WTC11 (cell line): ENCODE data around the gene SHBG. TPM values are rescaled to one million over a fixed set of nuclear protein-coding genes. Genes with fewer than 3 reads are reported as not detected.
"Not testable (repeated sequence)": the region's sequence is repeated elsewhere in the genome, so short reads cannot be mapped to it uniquely, and the experiment has no call there.

Source experiments
- ATAC-seq: fragments of 200-7000 bp; cut with Tn5 transposase; 2 replicates; pipeline ENCODE4 v1.10.0; 2021; ENCODE audit warnings: mild to moderate bottlenecking, moderate library complexity
- CTCF ChIA-PET: fragments of 300-600 bp; sonication (Branson Sonifier 250); formaldehyde crosslinking; loops from one replicate; lab custom pipeline; 2021; ENCODE audit warnings: antibody characterized with exemption; lab: Charles Lee
- POLR2A ChIA-PET: fragments of 350-600 bp; sonication (Branson Sonifier 250); formaldehyde crosslinking; loops from one replicate; lab custom pipeline; 2021; ENCODE audit warnings: antibody characterized with exemption; lab: Charles Lee
- DNase-seq: peaks from one replicate; pipeline ENCODE4 v3.0.0; 2021; ENCODE audit warnings: low spot score
- H3K27ac Mint-ChIP-seq: 2 replicates; pipeline ENCODE4 v1.8.0; 2021; ENCODE audit warnings: mixed read lengths
- H3K27me3 Mint-ChIP-seq: 2 replicates; pipeline ENCODE4 v1.8.0; 2021; ENCODE audit warnings: low read depth, mild to moderate bottlenecking, moderate library complexity, mixed read lengths
- H3K36me3 Mint-ChIP-seq: 2 replicates; pipeline ENCODE4 v1.8.0; 2021; ENCODE audit warnings: mixed read lengths
- H3K4me1 Mint-ChIP-seq: 2 replicates; pipeline ENCODE4 v1.8.0; 2022; ENCODE audit warnings: mixed read lengths
- H3K4me3 Mint-ChIP-seq: 2 replicates; pipeline ENCODE4 v1.8.0; 2021; ENCODE audit warnings: mild to moderate bottlenecking, moderate library complexity, mixed read lengths
- H3K9me3 Mint-ChIP-seq: 2 replicates; pipeline ENCODE4 v1.8.0; 2021; ENCODE audit warnings: mixed read lengths
- ATF1 ChIP-seq: sonication (generic); formaldehyde crosslinking; IDR thresholded peaks from 2 replicates; pipeline ENCODE4 v1.8.1; 2023; ENCODE audit warnings: mild to moderate bottlenecking, moderate library complexity, missing genetic modification reagents
- CREB1 ChIP-seq: sonication (generic); formaldehyde crosslinking; IDR thresholded peaks from 2 replicates; pipeline ENCODE4 v1.8.0; 2023; ENCODE audit warnings: mild to moderate bottlenecking, missing genetic modification reagents
- ELF4 ChIP-seq: sonication (generic); formaldehyde crosslinking; IDR thresholded peaks from 2 replicates; pipeline ENCODE4 v1.8.1; 2022; ENCODE audit warnings: low read depth, mild to moderate bottlenecking, moderate library complexity, missing genetic modification reagents
- FOXJ3 ChIP-seq: sonication (generic); formaldehyde crosslinking; IDR thresholded peaks from 2 replicates; pipeline ENCODE4 v1.9.0; 2021; ENCODE audit warnings: missing genetic modification reagents, mild to moderate bottlenecking, borderline replicate concordance
- FOXK1 ChIP-seq: sonication (generic); formaldehyde crosslinking; IDR thresholded peaks from 2 replicates; pipeline ENCODE4 v1.8.0; 2022; ENCODE audit warnings: mild to moderate bottlenecking, moderate library complexity, missing genetic modification reagents
- FOXP1 ChIP-seq: sonication (generic); formaldehyde crosslinking; IDR thresholded peaks from 2 replicates; pipeline ENCODE4 v1.8.0; 2022; ENCODE audit warnings: missing genetic modification reagents, mild to moderate bottlenecking, moderate library complexity, borderline replicate concordance
- GRHL2 ChIP-seq: fragments of 250-450 bp; sonication (Bioruptor Pico); IDR thresholded peaks from 2 replicates; pipeline ENCODE4 v1.8.0; 2022; ENCODE audit warnings: mild to moderate bottlenecking, moderate library complexity; ENCODE audit not compliant: insufficient replicate concordance, severe bottlenecking
- MXD4 ChIP-seq: fragments of 250-450 bp; sonication (Bioruptor Pico); IDR thresholded peaks from 2 replicates; pipeline ENCODE4 v1.8.0; 2021; ENCODE audit warnings: mild to moderate bottlenecking, moderate library complexity, borderline replicate concordance
- PRRX2 ChIP-seq: fragments of 250-450 bp; sonication (Bioruptor Pico); IDR thresholded peaks from 2 replicates; pipeline ENCODE4 v1.8.0; 2021; ENCODE audit warnings: mild to moderate bottlenecking
- TP53 ChIP-seq: sonication (generic); formaldehyde crosslinking; IDR thresholded peaks from 2 replicates; pipeline ENCODE4 v1.8.1; 2023; ENCODE audit warnings: mild to moderate bottlenecking, missing genetic modification reagents
- ZNF263 ChIP-seq: sonication (generic); formaldehyde crosslinking; IDR thresholded peaks from 2 replicates; pipeline ENCODE4 v1.8.1; 2022; ENCODE audit warnings: low read depth, mild to moderate bottlenecking, moderate library complexity, missing genetic modification reagents
- total RNA-seq: library from RNA; stranded (reverse); gene quantifications from 3 replicates; pipeline ENCODE4 v1.2.3, GENCODE V29; 2021
- TF ChIP-seq, protein P1 (sequence below): sonication (generic); formaldehyde crosslinking; IDR thresholded peaks from 2 replicates; pipeline ENCODE4 v1.8.0; 2023; ENCODE audit warnings: mild to moderate bottlenecking, missing genetic modification reagents
- TF ChIP-seq, protein P2 (sequence below): fragments of 250-450 bp; sonication (Bioruptor Pico); IDR thresholded peaks from 2 replicates; pipeline ENCODE4 v1.9.0; 2021; ENCODE audit warnings: moderate library complexity, mild to moderate bottlenecking, inconsistent platforms, borderline replicate concordance
- TF ChIP-seq, protein P3 (sequence below): sonication (generic); formaldehyde crosslinking; IDR thresholded peaks from 2 replicates; pipeline ENCODE4 v1.8.0; 2022; ENCODE audit warnings: mild to moderate bottlenecking, missing genetic modification reagents
- TF ChIP-seq, protein P4 (sequence below): sonication (generic); formaldehyde crosslinking; IDR thresholded peaks from 2 replicates; pipeline ENCODE4 v1.8.0; 2023; ENCODE audit warnings: missing genetic modification reagents, mild to moderate bottlenecking, borderline replicate concordance
- TF ChIP-seq, protein P5 (sequence below): fragments of 200-600 bp; IDR thresholded peaks from 2 replicates; pipeline ENCODE4 v1.8.0; 2022; ENCODE audit warnings: antibody characterized with exemption
- TF ChIP-seq, protein P6 (sequence below): sonication (generic); formaldehyde crosslinking; IDR thresholded peaks from 2 replicates; pipeline ENCODE4 v1.8.1; 2023; ENCODE audit warnings: mild to moderate bottlenecking, missing genetic modification reagents
- TF ChIP-seq, protein P7 (sequence below): sonication (generic); formaldehyde crosslinking; IDR thresholded peaks from 2 replicates; pipeline ENCODE4 v1.8.0; 2022; ENCODE audit warnings: mild to moderate bottlenecking, missing genetic modification reagents

Gene SHBG
- total RNA-seq, 1 experiment from 2014 or later = 0.83 TPM

DNA sequence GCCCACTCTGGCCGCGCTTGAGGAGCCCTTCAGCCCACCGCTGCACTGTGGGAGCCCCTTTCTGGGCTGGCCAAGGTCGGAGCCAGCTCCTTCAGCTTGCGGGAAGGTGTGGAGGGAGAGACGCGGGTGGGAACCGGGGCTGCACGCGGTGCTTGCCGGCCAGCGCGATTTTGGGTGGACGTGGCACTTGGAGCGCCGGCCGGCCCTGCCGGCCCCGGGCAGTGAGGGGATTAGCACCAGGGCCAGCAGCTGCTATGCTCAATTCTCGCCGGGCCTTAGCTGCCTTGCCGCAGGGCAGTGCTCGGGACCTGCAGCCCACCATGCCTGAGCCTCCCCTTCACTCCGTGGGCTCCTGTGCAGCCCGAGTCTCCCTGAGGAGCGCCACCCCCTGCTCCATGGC, 10.8 kb downstream of the SHBG start:
- ATAC-seq (no peak), DNase-seq (no peak)
- H3K9me3 Mint-ChIP-seq = peaks cover 7% of the 10 kb centered on the region
- H3K27ac Mint-ChIP-seq = no peak overlapping the region
- no peak overlapping the region for H3K4me3 Mint-ChIP-seq
- TF ChIP-seq FOXP1 (no peak), ELF4 (CRISPR knock-in tag) (no peak), FOXJ3 (CRISPR knock-in tag) (no peak), GRHL2 (CRISPR knock-in tag) (no peak), ZNF263 (CRISPR knock-in tag) (no peak), TP53 (no peak)
- TF ChIP-seq, protein P1, sequence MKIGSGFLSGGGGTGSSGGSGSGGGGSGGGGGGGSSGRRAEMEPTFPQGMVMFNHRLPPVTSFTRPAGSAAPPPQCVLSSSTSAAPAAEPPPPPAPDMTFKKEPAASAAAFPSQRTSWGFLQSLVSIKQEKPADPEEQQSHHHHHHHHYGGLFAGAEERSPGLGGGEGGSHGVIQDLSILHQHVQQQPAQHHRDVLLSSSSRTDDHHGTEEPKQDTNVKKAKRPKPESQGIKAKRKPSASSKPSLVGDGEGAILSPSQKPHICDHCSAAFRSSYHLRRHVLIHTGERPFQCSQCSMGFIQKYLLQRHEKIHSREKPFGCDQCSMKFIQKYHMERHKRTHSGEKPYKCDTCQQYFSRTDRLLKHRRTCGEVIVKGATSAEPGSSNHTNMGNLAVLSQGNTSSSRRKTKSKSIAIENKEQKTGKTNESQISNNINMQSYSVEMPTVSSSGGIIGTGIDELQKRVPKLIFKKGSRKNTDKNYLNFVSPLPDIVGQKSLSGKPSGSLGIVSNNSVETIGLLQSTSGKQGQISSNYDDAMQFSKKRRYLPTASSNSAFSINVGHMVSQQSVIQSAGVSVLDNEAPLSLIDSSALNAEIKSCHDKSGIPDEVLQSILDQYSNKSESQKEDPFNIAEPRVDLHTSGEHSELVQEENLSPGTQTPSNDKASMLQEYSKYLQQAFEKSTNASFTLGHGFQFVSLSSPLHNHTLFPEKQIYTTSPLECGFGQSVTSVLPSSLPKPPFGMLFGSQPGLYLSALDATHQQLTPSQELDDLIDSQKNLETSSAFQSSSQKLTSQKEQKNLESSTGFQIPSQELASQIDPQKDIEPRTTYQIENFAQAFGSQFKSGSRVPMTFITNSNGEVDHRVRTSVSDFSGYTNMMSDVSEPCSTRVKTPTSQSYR (CRISPR knock-in tag) = no peak
- TF ChIP-seq, protein P2, sequence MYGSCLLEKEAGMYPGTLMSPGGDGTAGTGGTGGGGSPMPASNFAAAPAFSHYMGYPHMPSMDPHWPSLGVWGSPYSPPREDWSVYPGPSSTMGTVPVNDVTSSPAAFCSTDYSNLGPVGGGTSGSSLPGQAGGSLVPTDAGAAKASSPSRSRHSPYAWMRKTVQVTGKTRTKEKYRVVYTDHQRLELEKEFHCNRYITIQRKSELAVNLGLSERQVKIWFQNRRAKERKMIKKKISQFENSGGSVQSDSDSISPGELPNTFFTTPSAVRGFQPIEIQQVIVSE (CRISPR knock-in tag) = no peak
- TF ChIP-seq, protein P3, sequence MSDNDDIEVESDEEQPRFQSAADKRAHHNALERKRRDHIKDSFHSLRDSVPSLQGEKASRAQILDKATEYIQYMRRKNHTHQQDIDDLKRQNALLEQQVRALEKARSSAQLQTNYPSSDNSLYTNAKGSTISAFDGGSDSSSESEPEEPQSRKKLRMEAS = no peak
- H3K36me3 Mint-ChIP-seq = no peaks in the 10 kb centered on the region
- H3K27me3 Mint-ChIP-seq = peaks cover 11% of the 10 kb centered on the region
- ChIA-PET POLR2A (no interaction called here), CTCF (interaction anchor here (1.4 to 3.7 kb wide), 4 partner anchors 8 to 51 kb away, joined by 4 to 23 read pairs (median 14); partner anchors contain the start of genes SOX15, TP53 and WRAP53)
- H3K4me1 Mint-ChIP-seq = peaks cover 10% of the 10 kb centered on the region

DNA sequence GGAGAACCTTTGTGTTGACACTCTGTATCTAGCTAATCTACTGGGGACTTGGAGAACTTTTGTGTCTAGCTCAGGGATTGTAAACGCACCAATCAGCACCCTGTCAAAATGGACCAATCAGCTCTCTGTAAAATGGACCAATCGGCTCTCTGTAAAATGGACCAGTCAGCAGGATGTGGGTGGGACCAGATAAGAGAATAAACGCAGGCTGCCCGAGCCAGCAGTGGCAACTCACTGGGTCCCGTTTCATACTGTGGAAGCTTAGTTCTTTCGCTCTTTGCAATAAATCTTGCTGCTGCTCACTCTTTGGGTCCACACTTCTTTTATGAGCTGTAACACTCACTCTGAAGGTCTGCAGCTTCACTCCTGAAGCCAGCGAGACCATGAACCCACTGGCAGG, 11.7 kb downstream of the SHBG start:
- not testable (repeated sequence) for H3K27ac Mint-ChIP-seq, H3K4me1 Mint-ChIP-seq, H3K4me3 Mint-ChIP-seq, ATAC-seq, H3K9me3 Mint-ChIP-seq, DNase-seq, H3K36me3 Mint-ChIP-seq
- ChIA-PET CTCF (interaction anchor here (1.4 to 3.7 kb wide), 4 partner anchors 9 to 52 kb away, joined by 4 to 23 read pairs (median 14); partner anchors contain the start of genes SOX15, TP53 and WRAP53), POLR2A (interaction anchor here (1.1 kb wide), 1 partner anchor 9 kb away, joined by 3 read pairs; the partner anchor contains the start of gene ATP1B2)
- peaks cover 11% of the 10 kb centered on the region for H3K27me3 Mint-ChIP-seq

DNA sequence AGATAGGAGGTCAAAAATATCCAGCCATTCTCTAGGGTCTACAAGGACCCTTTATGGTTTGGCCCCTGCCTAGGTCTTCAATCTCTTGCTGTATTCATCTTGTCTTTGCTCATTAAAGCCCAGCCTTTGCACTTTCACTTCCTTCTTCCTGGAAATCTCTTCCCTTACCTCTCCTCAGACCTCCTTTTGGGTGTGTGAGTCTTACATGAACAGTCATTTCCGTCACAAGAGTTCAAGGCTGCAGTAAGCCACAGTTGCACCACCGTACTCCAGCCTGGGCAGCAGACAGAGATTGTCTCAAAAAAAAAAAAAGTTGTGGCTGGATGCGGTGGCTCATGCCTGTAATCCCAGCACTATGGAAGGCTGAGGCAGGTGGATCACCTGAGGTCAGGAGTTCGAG, 14.8 kb downstream of the SHBG start:
- Mint-ChIP-seq H3K4me3 (no peak overlapping the region), H3K36me3 (no peaks in the 10 kb centered on the region), H3K27ac (no peak overlapping the region), H3K9me3 (peaks cover 7% of the 10 kb centered on the region), H3K27me3 (peaks cover 34% of the 10 kb centered on the region), H3K4me1 (peaks cover 5% of the 10 kb centered on the region)
- DNase-seq = no peak
- POLR2A ChIA-PET = no interaction called here
- no peak for ATAC-seq
- CTCF ChIA-PET = no interaction called here
- TF ChIP-seq CREB1 (CRISPR knock-in tag) = no peak
- TF ChIP-seq FOXP1 = no peak
- TF ChIP-seq PRRX2 (CRISPR knock-in tag) = no peak
- TF ChIP-seq, protein P4, sequence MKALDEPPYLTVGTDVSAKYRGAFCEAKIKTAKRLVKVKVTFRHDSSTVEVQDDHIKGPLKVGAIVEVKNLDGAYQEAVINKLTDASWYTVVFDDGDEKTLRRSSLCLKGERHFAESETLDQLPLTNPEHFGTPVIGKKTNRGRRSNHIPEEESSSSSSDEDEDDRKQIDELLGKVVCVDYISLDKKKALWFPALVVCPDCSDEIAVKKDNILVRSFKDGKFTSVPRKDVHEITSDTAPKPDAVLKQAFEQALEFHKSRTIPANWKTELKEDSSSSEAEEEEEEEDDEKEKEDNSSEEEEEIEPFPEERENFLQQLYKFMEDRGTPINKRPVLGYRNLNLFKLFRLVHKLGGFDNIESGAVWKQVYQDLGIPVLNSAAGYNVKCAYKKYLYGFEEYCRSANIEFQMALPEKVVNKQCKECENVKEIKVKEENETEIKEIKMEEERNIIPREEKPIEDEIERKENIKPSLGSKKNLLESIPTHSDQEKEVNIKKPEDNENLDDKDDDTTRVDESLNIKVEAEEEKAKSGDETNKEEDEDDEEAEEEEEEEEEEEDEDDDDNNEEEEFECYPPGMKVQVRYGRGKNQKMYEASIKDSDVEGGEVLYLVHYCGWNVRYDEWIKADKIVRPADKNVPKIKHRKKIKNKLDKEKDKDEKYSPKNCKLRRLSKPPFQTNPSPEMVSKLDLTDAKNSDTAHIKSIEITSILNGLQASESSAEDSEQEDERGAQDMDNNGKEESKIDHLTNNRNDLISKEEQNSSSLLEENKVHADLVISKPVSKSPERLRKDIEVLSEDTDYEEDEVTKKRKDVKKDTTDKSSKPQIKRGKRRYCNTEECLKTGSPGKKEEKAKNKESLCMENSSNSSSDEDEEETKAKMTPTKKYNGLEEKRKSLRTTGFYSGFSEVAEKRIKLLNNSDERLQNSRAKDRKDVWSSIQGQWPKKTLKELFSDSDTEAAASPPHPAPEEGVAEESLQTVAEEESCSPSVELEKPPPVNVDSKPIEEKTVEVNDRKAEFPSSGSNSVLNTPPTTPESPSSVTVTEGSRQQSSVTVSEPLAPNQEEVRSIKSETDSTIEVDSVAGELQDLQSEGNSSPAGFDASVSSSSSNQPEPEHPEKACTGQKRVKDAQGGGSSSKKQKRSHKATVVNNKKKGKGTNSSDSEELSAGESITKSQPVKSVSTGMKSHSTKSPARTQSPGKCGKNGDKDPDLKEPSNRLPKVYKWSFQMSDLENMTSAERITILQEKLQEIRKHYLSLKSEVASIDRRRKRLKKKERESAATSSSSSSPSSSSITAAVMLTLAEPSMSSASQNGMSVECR (CRISPR knock-in tag) = no peak
- TF ChIP-seq, protein P5, sequence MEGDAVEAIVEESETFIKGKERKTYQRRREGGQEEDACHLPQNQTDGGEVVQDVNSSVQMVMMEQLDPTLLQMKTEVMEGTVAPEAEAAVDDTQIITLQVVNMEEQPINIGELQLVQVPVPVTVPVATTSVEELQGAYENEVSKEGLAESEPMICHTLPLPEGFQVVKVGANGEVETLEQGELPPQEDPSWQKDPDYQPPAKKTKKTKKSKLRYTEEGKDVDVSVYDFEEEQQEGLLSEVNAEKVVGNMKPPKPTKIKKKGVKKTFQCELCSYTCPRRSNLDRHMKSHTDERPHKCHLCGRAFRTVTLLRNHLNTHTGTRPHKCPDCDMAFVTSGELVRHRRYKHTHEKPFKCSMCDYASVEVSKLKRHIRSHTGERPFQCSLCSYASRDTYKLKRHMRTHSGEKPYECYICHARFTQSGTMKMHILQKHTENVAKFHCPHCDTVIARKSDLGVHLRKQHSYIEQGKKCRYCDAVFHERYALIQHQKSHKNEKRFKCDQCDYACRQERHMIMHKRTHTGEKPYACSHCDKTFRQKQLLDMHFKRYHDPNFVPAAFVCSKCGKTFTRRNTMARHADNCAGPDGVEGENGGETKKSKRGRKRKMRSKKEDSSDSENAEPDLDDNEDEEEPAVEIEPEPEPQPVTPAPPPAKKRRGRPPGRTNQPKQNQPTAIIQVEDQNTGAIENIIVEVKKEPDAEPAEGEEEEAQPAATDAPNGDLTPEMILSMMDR = no peak
- no peak for TF ChIP-seq ATF1 (CRISPR knock-in tag)
- TF ChIP-seq, protein P6, sequence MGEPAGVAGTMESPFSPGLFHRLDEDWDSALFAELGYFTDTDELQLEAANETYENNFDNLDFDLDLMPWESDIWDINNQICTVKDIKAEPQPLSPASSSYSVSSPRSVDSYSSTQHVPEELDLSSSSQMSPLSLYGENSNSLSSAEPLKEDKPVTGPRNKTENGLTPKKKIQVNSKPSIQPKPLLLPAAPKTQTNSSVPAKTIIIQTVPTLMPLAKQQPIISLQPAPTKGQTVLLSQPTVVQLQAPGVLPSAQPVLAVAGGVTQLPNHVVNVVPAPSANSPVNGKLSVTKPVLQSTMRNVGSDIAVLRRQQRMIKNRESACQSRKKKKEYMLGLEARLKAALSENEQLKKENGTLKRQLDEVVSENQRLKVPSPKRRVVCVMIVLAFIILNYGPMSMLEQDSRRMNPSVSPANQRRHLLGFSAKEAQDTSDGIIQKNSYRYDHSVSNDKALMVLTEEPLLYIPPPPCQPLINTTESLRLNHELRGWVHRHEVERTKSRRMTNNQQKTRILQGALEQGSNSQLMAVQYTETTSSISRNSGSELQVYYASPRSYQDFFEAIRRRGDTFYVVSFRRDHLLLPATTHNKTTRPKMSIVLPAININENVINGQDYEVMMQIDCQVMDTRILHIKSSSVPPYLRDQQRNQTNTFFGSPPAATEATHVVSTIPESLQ (CRISPR knock-in tag) = no peak
- no peak for TF ChIP-seq FOXK1 (CRISPR knock-in tag)
- TF ChIP-seq, protein P7, sequence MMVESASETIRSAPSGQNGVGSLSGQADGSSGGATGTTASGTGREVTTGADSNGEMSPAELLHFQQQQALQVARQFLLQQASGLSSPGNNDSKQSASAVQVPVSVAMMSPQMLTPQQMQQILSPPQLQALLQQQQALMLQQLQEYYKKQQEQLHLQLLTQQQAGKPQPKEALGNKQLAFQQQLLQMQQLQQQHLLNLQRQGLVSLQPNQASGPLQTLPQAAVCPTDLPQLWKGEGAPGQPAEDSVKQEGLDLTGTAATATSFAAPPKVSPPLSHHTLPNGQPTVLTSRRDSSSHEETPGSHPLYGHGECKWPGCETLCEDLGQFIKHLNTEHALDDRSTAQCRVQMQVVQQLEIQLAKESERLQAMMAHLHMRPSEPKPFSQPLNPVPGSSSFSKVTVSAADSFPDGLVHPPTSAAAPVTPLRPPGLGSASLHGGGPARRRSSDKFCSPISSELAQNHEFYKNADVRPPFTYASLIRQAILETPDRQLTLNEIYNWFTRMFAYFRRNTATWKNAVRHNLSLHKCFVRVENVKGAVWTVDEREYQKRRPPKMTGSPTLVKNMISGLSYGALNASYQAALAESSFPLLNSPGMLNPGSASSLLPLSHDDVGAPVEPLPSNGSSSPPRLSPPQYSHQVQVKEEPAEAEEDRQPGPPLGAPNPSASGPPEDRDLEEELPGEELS (CRISPR knock-in tag) = no peak
- TF ChIP-seq MXD4 (CRISPR knock-in tag) = no peak
